NCI-H1092 treated with DMSO at 0.1 percent for 48 hours (cell line): ENCODE results near the gene EXOSC6.
A peak's percentile ranks its signal among the peaks of the same experiment; 100 is the strongest.
"Not testable (repeated sequence)": the region's sequence is repeated elsewhere in the genome, so short reads cannot be mapped to it uniquely, and the experiment has no call there.

ENCODE experiments used
- DNase-seq: peaks from one replicate; lab custom pipeline; 2025; lab: John Stamatoyannopoulos, UW

The EXOSC6 gene

DNA sequence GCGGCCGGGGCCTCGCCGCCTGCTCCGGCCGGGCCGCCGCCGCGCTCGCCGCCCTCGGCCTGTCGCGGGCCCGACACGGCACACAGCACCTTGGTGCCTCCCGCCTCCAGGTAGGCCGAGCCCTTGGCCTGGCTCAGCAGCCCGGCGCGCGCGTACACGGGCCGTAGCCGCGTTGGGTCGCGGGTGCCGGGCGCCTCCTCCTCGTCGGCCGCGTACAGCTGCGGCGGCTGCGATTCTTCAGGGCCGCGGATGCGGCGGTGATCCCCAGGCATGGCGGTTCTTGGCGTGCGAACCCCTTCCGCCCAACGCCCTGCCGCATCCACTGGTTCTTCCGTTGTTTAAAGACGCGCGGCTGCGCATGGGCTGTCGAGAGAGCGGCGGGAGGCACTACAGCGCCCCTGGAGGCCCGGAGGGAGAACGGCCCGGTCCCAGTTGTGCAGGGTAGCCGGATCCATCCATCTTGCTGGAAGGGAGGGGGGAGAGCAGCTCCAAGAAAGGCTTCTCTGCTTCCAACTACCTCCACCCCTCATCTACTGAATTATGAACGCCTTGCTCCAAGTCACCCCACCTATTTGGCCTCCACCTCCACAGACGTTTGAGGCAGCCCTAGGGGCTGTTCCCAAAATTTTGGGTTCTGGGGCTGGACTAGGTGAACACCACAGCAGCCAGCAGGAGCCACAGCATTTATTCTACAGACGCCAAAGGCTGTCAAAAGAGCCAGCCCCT is at the start of gene EXOSC6:
Gene EXOSC6, minus strand, starts transcription at position 312 of the 726 bp plus-strand sequence. Its CDS starts 40 bp downstream, at position 272.
- peak; percentile 92 for DNase-seq

DNA sequence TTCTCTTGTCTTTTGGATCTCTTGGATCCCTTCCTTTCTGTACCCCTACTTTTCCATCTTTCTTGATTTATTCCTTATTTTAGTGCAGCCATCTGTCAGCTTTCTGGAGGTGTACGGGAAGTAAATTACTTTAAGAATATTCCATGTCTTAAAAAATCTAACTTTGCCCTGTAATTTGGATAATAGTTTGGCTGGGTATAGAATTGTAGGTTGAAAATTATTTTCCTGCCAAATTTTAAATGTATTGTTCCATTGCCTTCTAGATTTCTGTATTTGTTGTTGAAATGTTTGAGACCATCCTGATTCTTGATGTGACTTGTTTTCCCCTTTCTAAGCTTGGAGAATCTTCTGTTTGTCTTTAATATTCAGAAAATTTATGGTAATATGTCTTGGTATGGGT is 49.4 kb upstream of the EXOSC6 start:
- DNase-seq: no peak

DNA sequence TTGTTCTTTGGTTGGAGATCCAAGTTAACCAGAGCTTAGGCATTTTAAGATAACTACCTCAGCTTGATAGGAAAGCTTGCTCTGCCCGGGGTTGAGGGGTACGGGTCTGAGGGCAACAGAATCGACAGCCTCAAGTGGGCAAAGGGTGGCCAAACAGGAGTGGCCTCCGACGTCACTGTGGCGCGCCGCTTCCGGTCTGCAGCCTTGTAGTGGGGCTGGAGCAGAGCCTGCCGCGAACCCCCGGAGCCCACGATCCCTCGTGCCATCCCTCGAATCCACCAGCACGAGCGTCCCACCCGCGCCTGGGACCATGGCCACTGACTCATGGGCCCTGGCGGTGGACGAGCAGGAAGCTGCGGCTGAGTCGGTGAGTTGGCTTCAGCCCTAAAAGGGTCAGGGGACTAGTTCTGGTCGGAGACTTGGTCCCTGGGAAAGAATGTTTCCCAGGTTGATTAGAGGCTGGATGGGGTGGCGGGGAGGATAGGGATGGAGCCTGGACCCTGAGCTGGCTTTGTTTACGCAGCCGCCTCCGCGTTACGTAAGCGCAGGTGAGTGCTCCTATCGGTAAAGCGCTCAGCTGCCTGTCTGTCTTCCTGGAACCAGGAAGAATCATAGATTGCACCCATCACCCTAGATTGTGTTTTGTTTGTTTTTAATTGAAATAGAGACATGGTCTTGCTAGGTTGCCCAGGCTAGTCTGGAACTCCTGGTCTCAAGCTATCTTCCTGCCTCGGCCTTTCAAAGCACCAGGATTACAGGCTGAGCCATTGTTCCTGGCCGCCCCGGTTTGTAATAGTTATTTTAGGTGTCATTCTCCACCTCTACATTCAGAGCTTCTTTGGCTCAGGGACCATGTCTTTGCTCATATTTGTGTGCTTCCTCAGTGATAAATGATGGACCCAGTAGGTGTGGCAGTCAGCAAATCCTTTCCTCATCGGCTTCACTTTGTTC is 47.5 kb upstream of the EXOSC6 start, which contains the start of gene DDX19B:
Gene DDX19B, plus strand, starts transcription at position 199 of the 951 bp plus-strand sequence. Its CDS starts 112 bp downstream, at position 311.
- DNase-seq: peak; percentile 71

DNA sequence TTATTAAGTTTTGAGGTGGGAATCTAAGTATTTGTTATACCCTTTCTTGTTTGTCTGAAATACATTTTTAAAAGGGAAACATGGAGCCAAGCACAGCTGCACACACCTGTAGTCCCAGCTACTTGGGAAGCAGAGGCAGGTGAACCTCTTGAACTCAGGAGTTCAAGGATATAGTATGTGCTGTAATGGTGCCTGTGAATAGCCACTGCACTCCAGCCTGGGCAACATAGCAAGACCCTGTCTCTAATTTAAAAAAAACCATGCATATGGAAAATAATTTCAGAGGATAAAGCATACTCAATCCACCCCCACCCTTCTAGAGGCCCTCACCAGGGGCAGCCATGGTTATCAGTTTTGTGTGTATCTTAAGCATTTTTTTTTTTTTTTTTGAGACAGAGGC is 43.9 kb upstream of the EXOSC6 start:
- DNase-seq: no peak

DNA sequence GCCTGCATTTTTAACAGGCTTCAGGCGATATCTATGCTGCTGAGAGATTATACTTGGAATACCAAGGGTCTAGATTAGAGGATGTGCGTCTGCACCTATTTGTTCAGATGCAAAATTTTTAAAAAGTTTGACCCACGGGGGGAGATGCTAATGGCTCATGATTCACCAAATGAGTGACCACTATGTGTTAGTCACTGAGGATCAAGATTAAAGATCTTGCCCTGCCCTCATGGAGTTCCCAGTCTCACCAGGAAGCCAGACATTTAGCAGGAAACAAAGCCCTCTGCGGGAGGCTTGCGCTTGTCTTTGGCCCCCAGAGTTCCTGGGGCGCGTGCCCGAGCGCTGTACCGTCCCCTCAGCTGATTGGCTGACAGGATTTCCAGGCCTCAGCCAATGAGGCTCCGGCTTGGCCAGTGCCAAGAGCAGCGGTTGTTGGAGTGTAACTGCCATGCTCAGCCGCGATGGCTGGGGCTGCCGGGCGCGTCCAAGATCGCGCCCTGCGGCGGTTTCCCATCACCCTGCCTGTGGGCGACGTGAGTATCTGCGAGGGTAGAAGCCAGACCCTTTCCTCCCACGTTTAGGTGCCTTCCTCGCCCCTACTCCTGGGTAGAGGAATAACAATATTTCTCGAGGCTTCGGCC is 42.8 kb upstream of the EXOSC6 start:
- no peak for DNase-seq

DNA sequence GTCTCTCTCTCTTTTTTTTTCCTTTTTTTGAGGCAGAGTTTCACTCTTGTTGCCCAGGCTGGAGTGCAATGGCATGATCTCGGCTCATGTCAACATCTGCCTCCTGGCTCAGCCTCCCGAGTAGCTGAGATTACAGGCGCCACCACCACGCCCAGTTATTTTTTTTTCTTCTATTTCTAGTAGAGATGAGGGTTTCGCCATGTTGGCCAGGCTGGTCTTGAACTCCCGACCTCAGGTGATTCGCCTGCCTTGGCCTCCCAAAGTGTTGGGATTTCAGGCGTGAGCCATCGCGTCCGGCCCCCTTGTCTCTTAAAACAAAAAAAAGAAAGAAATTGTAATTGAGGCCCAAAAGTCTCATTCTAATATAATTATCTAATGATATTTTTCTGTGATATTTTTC is 40.4 kb upstream of the EXOSC6 start:
- not testable (repeated sequence) for DNase-seq

DNA sequence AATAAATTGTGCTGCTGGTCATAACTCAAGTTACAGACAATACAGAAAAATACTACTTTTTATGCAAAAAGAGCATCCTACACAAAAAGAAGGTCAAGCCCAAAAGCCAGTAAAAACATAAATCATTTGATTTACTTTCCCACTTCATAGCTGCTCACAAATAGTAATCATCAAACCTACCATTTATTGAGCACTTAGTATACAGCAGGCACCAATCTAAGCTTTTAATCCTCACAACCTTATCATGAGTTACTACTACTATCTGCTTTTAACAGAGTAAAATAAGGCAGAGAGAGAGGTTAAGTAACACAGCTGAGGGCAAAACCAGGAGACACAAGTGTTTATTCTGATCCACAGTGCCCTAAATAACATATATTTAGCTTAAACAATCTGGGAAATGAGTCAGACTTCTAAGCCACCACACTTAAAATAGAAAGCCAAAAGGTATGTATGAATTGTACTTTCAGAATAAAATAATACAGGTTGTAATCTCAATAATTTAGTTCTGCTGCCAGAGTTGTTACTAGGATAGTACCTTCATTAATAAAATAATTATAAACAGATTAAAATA is 39.3 kb upstream of the EXOSC6 start:
- no peak for DNase-seq

DNA sequence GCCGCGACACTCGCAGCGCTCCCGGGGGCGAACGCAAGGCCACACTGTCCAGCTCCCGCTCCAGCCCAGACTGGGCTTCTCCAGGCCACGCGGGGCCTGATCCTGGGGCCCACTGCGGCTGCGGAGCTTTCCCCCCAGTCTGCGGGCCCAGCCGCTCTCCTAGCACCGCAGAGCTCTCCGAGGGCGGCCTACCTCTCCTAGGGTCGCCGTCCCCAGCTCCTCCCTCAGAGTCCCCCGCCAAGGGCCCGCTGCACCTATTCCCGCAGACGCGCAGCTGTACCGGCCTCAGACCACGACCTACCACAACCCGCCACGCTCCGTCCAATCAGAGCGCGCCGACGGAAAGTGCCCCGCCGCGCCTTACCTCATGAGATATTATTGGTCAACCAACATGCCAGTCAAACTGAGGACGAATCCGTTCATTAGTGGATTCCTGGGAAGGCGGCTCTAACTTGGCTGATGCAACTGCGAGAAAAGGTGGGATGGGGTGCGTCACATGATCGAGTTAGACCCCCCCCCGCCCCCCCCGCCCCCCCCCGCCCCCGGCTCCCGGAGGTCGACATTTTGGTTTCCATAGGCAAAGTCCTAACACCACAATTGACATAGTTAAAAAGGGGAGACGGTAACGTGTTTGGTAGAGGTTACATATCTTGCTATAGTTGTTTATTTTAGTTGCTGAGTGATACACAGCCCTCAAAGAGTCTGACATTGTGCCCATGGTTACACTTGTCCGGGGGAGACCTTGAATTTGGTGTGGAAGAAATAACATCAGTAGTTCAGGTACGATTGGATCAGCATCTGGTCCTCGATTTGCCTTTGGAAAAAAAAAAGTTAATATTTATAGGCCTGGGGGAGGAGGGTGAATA is 37.7 kb upstream of the EXOSC6 start, which contains the start of gene AARS1:
Gene AARS1, minus strand, starts transcription at position 278 of the 866 bp plus-strand sequence. CDS start 6,743 bp downstream, outside the sequence.
- DNase-seq: peak; percentile 99

DNA sequence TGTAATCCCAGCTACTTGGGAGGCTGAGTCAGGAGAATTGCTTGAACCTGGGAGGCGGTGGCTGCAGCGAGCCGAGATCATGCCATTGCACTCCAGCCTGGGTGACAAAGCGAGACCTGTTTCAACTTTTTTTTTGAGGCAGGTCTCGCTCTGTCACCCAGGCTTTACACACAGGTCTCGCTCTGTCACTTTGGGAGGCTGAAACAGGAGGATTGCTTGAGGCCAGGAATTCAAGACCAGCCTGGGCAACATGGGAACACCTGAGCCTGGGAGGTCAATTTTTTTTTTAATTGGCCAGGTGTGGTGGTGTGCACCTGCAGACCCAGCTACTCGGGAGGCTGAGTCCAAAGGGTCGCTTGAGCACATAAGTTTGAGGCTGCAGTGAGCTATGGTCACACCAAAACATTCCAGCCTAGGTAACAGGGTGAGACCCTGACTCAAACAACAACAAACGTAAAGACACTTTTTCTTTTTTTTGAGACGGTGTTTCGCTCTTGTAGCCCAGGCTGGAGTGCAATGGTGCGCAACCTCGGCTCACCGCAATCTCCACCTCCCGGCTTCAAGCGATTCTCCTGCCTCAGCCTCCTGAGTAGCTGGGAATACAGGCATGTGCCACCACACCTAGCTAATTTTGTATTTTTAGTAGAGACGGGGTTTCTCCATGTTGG is 35.7 kb upstream of the EXOSC6 start:
- not testable (repeated sequence) for DNase-seq

DNA sequence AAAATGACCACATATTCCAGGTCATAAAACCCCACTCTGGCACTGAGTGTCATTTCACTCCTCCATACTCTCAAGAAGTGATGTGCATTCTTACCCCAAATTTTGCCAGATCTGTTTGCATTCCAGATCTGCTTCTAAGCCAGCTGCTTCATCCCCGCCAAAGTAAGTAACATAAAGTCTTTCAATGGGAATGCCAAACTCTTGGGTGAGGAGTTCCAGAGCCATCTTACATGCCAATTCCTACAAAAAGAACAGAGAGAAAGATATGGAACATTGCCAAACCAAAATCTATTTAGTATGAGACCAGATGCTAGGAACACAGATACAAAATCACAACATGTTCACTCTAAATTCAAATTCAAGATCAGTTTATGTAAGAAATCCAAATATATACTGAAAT is 24.7 kb upstream of the EXOSC6 start:
- DNase-seq: no peak

DNA sequence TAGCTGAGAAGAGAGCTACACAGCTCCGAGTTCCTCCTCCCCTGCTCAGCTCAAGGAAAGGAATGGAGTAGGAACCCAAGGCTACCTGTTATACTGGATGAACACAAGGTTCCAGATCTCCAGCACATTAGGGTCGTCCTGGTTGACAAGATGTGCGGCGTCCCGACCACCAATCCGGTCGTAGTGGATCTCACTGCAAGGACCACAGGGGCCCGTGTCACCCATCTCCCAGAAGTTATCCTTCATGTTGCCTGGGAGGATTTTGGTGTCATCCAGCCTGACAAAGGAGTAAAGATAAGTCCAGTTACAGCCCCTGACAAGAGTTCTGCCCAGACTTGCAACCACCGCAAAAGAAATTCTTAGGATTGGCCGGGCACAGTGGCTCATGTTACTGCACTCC is 20.0 kb upstream of the EXOSC6 start:
- DNase-seq: no peak

DNA sequence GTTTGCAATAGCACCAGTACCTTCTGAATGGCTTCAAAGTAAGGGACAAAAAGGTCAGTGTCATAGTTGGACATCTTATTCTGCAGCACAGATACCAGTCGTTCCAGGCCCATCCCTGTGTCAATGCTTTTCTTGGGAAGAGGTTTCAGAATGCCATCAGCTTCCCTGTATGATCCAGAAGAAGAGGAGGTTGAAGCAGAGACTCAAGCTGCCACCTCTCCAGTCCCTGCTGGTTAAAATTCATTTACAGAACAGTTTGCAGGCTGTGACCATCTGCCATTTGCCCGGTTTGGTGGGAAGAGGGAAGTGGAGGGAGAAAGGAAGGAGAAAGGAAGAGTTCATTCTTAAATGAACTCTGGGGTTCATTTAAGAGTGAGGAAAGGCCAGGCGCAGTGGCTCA is 18.4 kb upstream of the EXOSC6 start:
- no peak for DNase-seq

DNA sequence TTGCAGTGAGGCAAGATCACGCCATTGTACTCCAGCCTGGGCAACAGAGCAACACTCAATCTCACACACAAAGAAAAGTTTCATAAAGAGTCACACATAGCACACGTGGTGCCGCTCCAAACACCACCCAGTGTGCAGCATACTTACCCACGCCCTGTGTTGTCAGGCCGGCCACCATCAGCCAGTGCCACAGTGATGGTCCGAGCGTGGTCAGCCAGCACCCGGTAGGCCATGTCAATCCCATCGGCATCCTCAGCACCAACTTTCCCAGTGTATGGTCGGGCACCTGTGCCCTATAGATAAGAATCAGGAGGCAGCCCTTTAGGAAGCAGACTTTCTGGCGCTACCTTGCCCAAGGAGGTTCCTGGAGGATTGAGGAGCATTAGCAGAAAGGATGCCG is 17.7 kb upstream of the EXOSC6 start:
- no peak for DNase-seq

DNA sequence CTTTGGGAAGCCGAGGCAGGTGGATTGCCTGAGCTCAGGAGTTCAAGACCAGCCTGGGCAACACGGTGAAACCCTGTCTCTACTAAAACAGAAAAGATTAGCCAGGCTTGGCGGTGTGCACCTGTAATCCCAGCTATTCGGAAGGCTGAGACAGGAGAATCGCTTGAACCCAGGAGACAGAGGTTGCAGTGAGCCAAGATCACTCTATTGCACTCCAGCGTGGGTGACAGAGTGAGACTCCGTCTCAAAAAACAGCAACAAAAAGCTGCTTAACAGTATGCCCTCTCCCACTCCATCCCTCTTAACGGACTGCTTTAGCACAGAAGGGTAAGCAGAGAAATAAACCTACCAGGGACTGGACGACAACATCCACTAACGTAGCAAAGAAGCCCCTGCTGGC is 16.2 kb upstream of the EXOSC6 start:
- DNase-seq: not testable (repeated sequence)

DNA sequence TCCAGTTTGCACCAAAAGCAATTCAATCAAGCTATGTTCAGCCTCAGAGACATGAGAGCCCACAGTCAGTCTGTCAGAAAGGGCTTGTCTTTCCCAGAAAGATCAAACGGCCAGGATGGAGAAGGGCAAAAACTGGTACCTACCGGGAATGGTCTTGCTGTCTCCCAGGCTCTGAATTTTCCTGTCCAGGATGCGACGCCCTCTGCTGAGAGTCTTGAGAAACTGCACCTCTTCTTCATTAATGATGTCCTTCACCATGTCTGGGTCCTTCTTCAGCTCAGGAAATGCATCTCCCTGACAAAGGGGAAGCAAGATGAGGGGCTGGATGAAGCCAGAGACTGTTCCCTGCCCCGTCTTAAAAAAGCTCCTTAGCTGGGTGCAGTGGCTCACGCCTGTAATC is 15.8 kb upstream of the EXOSC6 start:
- DNase-seq: peak; percentile 52

DNA sequence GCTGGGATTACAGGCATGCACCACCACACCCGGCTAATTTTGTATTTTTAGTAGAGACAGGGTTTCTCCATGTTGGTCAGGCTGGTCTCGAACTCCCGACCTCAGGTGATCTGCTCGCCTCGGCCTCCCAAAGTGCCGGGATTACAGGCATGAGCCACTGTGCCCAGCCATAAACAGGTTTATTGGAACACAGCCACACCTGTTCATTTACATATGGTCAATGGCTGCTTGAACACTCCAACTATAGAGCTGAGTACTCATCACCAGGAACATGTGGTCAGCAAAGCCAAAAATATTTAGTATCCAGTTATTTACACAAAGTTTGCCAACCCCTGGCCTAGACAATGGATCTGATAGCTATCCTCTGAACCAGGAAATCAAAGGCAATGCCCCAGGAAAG is 8.2 kb upstream of the EXOSC6 start:
- not testable (repeated sequence) for DNase-seq

DNA sequence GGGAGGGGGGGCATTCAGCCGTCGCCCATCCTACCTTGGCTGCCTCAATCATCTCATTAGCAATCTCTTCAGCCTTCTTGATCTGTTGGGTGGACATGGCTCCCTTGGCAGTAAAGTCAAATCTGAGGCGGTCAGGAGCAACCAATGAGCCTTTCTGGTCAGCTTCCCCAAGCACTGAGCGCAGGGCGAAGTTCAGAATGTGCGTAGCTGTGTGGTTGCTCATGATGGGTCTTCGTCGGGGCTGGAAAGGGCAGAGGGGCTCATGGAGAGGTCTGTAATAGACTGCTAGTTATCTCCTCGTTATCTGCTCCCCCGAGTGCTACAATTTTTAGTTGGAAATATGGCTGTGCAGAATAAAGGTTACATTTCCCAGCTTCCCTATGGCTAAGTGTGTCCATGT is 7.2 kb upstream of the EXOSC6 start:
- DNase-seq: no peak

DNA sequence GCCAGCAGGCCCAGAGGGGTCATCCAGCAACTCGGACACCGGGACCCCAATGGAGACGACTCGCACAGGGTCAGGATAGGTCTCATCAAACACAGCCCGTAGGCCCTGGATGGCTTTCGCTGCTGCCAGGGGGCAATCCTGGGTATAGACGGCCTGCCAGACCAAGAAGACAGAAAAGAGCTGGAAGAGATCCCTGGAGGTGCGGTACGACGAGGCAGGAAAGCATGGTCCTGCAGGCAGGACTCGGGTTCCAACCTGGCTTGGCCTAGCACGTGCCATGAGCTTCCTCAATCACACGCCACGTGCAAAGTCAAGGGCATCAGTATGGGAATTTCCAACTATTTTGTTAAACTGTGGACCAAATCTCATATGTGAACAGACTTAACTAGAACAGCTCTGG is 6.3 kb upstream of the EXOSC6 start:
- DNase-seq: no peak

DNA sequence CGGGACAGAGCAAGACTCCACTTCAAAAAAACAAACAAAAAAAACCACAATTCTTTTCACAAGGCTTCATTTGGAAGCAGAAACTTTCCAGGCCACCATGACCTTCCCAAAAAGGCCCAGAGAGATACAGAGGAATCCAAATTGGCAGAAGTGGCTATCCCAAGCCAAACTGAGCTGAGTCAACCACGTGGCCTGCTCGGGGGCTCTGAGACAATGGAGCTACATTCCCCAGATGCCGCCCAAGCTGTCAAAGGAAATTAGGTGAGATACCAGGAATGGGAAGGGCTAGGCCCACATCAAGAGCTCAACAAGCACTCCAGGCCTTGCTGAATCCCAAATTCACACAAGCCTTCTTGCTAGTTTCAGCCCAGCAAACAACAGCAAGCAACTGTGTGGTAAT is 5.7 kb upstream of the EXOSC6 start:
- DNase-seq: no peak

DNA sequence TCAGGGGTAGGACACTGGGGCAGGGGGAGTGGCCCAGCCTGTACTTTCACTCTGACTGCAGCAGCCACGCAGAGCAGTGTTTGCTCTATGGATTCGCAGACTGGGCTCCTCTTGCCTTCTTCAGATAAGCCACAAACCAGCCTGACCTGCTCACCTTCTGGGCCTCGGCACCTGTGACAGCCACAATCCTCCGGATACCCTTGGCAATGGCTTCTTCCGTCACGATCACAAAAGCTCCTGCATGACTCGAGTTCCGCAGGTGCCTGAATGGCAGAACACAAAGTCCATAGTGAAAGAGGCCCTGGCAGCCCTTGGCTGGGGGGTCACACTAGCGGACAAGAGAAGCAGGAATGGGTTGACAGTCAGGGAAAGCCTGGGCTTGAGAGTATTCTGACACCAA is 3.8 kb upstream of the EXOSC6 start:
- no peak for DNase-seq

DNA sequence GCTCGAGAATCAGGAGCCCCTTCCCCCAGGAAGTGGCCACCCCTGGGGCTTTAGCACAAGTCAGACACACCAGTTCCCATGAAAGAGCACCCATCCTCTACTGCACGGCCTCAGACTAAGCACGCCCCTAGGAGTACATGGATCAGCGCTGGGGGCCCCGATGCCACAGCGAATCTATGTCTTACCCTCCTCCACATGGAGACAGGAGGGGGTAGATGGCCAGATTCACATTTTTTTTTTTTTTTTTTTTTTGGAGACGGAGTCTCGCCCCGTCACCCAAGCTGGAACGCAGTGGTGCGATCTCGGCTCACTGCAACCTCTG is 3.2 kb upstream of the EXOSC6 start:
- DNase-seq: no peak
